Endothelial cell of umbilical vein (primary cell): Measurements from ENCODE around the gene ZNF322. TPM values are rescaled to one million over a fixed set of nuclear protein-coding genes. Genes with fewer than 3 reads are reported as not detected.

ENCODE experiments used
- BruUV-seq: library from RNA; stranded (reverse); fragments of 400-500 nt; replicated peaks from 2 replicates; lab custom pipeline; 2021; lab: Mats Ljungman, UMichigan
- CTCF ChIA-PET: fragments of 300-600, 350-600 bp; sonication (Branson Sonifier 250); formaldehyde crosslinking; loops from one replicate; lab custom pipeline; 2021; ENCODE audit warnings: antibody characterized with exemption, inconsistent platforms; lab: Charles Lee
- POLR2A ChIA-PET: fragments of 300-600, 350-600 bp; sonication (Branson Sonifier 250); formaldehyde crosslinking; loops from one replicate; lab custom pipeline; 2021; ENCODE audit warnings: antibody characterized with exemption, inconsistent platforms; lab: Charles Lee
- DNase-seq: peaks from one replicate; pipeline ENCODE4 v3.0.0-alpha.2; 2011; ENCODE audit warnings: low read depth, low spot score
- FAIRE-seq: peaks from 2 replicates; lab custom pipeline; 2011; peaks lifted over from hg19 to GRCh38; lab: Jason Lieb, UNC
- H2AFZ ChIP-seq: 2 replicates; pipeline ENCODE4 v1.6.0; 2012; ENCODE audit warnings: low read depth, low read length, control low read depth, inconsistent platforms
- H3K27ac ChIP-seq: 2 replicates; pipeline ENCODE4 v1.5.1; 2011; ENCODE audit warnings: low read depth, mild to moderate bottlenecking, control low read depth, low read length, moderate library complexity; ENCODE audit not compliant: insufficient read depth
- H3K27me3 ChIP-seq, 2 experiments: 2 replicates each; pipeline versions ENCODE4 v1.6.0 to v1.6.1; 2011; ENCODE audit warnings: low read length in 2 of 2, mixed read lengths in 1 of 2; ENCODE audit not compliant: control insufficient read depth in 2 of 2, insufficient read depth in 2 of 2
- H3K36me3 ChIP-seq, 2 experiments: 2 replicates in 1 of 2; 3 replicates in 1 of 2; pipeline ENCODE4 v1.5.1; 2011; ENCODE audit warnings: low read length in 2 of 2, mild to moderate bottlenecking in 1 of 2, moderate library complexity in 1 of 2; ENCODE audit not compliant: control insufficient read depth in 2 of 2, insufficient read depth in 2 of 2; ENCODE audit errors: extremely low read depth in 1 of 2
- H3K4me1 ChIP-seq: 3 replicates; pipeline ENCODE4 v1.5.1; 2011; ENCODE audit warnings: mild to moderate bottlenecking, low read length; ENCODE audit not compliant: control insufficient read depth, insufficient read depth; ENCODE audit errors: extremely low read depth
- H3K4me2 ChIP-seq: 2 replicates; pipeline ENCODE4 v1.6.1; 2011; ENCODE audit warnings: low read length, control low read depth, mixed read lengths; ENCODE audit not compliant: insufficient read depth
- H3K4me3 ChIP-seq, 3 experiments: fragments of 200-600 bp in 1 of 3; sonication (generic), shearing (Covaris generic) in 1 of 3; replicated peaks in 1 of 3; 2 replicates each; pipeline ENCODE4 v1.5.1; 2011 to 2016; ENCODE audit warnings: control low read depth in 3 of 3, low read length in 3 of 3, mild to moderate bottlenecking in 2 of 3, inconsistent platforms in 1 of 3, low read depth in 1 of 3, moderate library complexity in 1 of 3; ENCODE audit not compliant: insufficient read depth in 1 of 3
- H3K79me2 ChIP-seq: 2 replicates; pipeline ENCODE4 v1.6.0; 2012; ENCODE audit warnings: low read length, inconsistent platforms; ENCODE audit not compliant: control insufficient read depth, insufficient read depth
- H3K9ac ChIP-seq: replicated peaks from 2 replicates; pipeline ENCODE3; 2011; ENCODE audit warnings: low read length, control low read depth; ENCODE audit not compliant: insufficient read depth; ENCODE audit errors: extremely low read depth
- H3K9me1 ChIP-seq: replicated peaks from 3 replicates; pipeline ENCODE4 v1.6.0; 2011; ENCODE audit warnings: mild to moderate bottlenecking, low read length; ENCODE audit not compliant: control insufficient read depth, insufficient read depth; ENCODE audit errors: extremely low read depth
- H3K9me3 ChIP-seq: replicated peaks from 2 replicates; pipeline ENCODE4 v1.5.1; 2012; ENCODE audit warnings: low read length, inconsistent platforms; ENCODE audit not compliant: control insufficient read depth, insufficient read depth
- H4K20me1 ChIP-seq: replicated peaks from 2 replicates; pipeline ENCODE3; 2011; ENCODE audit warnings: mild to moderate bottlenecking, low read length; ENCODE audit not compliant: control insufficient read depth, insufficient read depth; ENCODE audit errors: extremely low read depth
- CTCF ChIP-seq, 2 donors: IDR thresholded peaks; 1 replicate in 1 of 2; 2 replicates in 1 of 2; pipeline ENCODE4 v1.5.1; 2011; ENCODE audit warnings: low read length in 2 of 2, mild to moderate bottlenecking in 2 of 2, moderate library complexity in 2 of 2, control low read depth in 1 of 2, inconsistent platforms in 1 of 2, low read depth in 1 of 2; ENCODE audit not compliant: insufficient read depth in 1 of 2; ENCODE audit errors: extremely low read depth in 1 of 2
- EZH2 ChIP-seq: IDR thresholded peaks from 2 replicates; pipeline ENCODE4 v1.6.1; 2012; ENCODE audit warnings: borderline replicate concordance, low read depth, mild to moderate bottlenecking, moderate library complexity, low read length, inconsistent platforms; ENCODE audit not compliant: severe bottlenecking
- FOS ChIP-seq: IDR thresholded peaks from 2 replicates; pipeline ENCODE4 v1.6.1; 2011; ENCODE audit warnings: mild to moderate bottlenecking, low read length, moderate library complexity, borderline replicate concordance; ENCODE audit not compliant: insufficient read depth
- GATA2 ChIP-seq: IDR thresholded peaks from 2 replicates; pipeline ENCODE4 v1.7.0; 2011; ENCODE audit warnings: low read depth, mild to moderate bottlenecking, moderate library complexity, mixed read lengths, low read length; ENCODE audit not compliant: insufficient read length, insufficient read depth
- JUN ChIP-seq: IDR thresholded peaks from 2 replicates; pipeline ENCODE4 v1.6.1; 2011; ENCODE audit warnings: borderline replicate concordance, low read depth; ENCODE audit not compliant: insufficient read length, insufficient read depth
- MAX ChIP-seq: IDR thresholded peaks from 2 replicates; pipeline ENCODE4 v1.6.1; 2011; ENCODE audit not compliant: insufficient read depth, insufficient read length
- MYC ChIP-seq: IDR thresholded peaks from one replicate; pipeline ENCODE4 v1.6.1; 2011; ENCODE audit warnings: mild to moderate bottlenecking, low read depth, low read length
- POLR2A ChIP-seq: IDR thresholded peaks from 2 replicates; pipeline ENCODE4 v1.6.1; 2012; ENCODE audit warnings: low read depth, mild to moderate bottlenecking, control low read depth, low read length
- POLR2AphosphoS5 ChIP-seq: IDR thresholded peaks from 2 replicates; pipeline ENCODE4 v1.6.1; 2012; ENCODE audit warnings: low read depth, mild to moderate bottlenecking, control low read depth, low read length, moderate library complexity; ENCODE audit not compliant: insufficient read depth
- dilution Hi-C: fragments of 300-500 bp; cut with MboI; formaldehyde crosslinking; loops from one replicate; pipeline ENCODE4 v1.15.0; 2019; ENCODE audit warnings: low sequenced_read_pairs; ENCODE audit not compliant: extremely low pct_ligation_motif_present
- intact Hi-C: fragments of 100-400 bp; cut with micrococcal nuclease; formaldehyde crosslinking; loops from one replicate; pipeline ENCODE4 v1.10.0; 2022
- polyA plus RNA-seq, 4 experiments: library from polyadenylated mRNA; depleted of rRNA in 3 of 4; stranded (reverse) in 3 of 4; unstranded in 1 of 4; fragments of >200 nt; gene quantifications; 2 replicates each; pipeline versions ENCODE4 v1.2.1 to v1.2.3, GENCODE V29; 2011 to 2012; ENCODE audit warnings: missing spikeins in 1 of 4
- total RNA-seq: library from RNA; stranded (reverse); gene quantifications from 2 replicates; pipeline ENCODE4 v1.2.3, GENCODE V29; 2021

Gene ZNF322
- total and polyA plus RNA-seq, 2 donors (not counting 3 experiments of a cell fraction or from before 2014, with no cell fraction given), result 3.4 to 17.0 TPM

GRCh38 chr6:26646074-26646473 lies 13.5 kb downstream of the ZNF322 start:
- Histone ChIP-seq H3K27ac (no peak overlapping the region), H3K79me2 (peaks cover 24% of the 10 kb centered on the region), H3K4me3 (no peak overlapping the region), H3K36me3 (peaks cover 6 to 12% of the 10 kb centered on the region in 2 experiments), H4K20me1 (peaks cover 4% of the 10 kb centered on the region), H2AFZ (no peak overlapping the region), H3K4me2 (no peak overlapping the region), H3K9me1 (no peaks in the 10 kb centered on the region), H3K9ac (no peak overlapping the region), H3K4me1 (no peaks in the 10 kb centered on the region), H3K9me3 (no peaks in the 10 kb centered on the region), H3K27me3 (no peaks in the 10 kb centered on the region)
- dilution Hi-C loops, result no loop called here
- POLR2A ChIA-PET, result no interaction called here
- no peak for TF ChIP-seq FOS
- no peak for TF ChIP-seq MYC
- TF ChIP-seq POLR2AphosphoS5, result no peak
- no peak for TF ChIP-seq GATA2
- no peak for TF ChIP-seq MAX
- TF ChIP-seq POLR2A, result no peak
- no peak for TF ChIP-seq EZH2
- no peak for TF ChIP-seq JUN
- no peak for TF ChIP-seq CTCF (IDR thresholded peaks at IDR 0.05; ENCODE audit: extremely low read depth in 1 of 2, insufficient read depth in 1 of 2, low read depth in 1 of 2, low read length in 2 of 2)
- BruUV-seq, result no TSS peak
- no peak for DNase-seq
- CTCF ChIA-PET, result no interaction called here
- no peak for FAIRE-seq
- intact Hi-C loops, result no loop called here
